NCI-H69 (cell line): ENCODE measurements around the gene GSDMA.

Source experiments
- DNase-seq: peaks from one replicate; lab custom pipeline; 2025; lab: John Stamatoyannopoulos, UW

Gene GSDMA

GRCh38 chr17:39960524-39961041 is 2.2 kb upstream of the GSDMA start:
- DNase-seq: peak; percentile 9

GRCh38 chr17:39963829-39964228 is 1.0 kb downstream of the GSDMA start:
- DNase-seq: no peak

- no peak for DNase-seq
Observed at GRCh38 chr17:39965017-39965699, 2.4 kb downstream of the GSDMA start.

GRCh38 chr17:39966771-39967170 is 4.0 kb downstream of the GSDMA start:
- no peak for DNase-seq

GRCh38 chr17:39968761-39969160 is 6.0 kb downstream of the GSDMA start:
- DNase-seq: no peak

GRCh38 chr17:39969375-39969774 is 6.6 kb downstream of the GSDMA start:
- no peak for DNase-seq

DNA sequence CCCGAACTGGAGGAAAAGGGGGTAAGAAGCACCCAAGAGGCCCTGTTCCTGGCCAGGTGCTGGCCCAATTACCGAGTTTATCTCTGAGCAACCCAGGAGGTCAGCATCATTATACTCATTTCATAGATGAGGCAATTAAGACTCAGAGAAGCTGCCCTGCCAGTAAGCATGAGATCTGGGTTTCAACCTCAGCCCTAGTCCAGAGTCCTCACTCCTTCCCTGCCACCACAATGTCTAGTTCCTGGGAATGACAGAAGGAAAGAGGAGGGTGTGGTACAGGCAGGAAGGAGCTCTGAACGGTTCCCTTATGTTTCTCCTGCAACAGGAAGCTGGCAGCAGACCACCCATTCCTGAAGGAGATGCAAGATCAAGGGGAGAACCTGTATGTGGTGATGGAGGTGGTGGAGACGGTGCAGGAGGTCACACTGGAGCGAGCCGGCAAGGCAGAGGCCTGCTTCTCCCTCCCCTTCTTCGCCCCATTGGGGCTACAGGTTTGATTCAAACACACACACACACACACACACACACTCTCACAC is 7.4 kb downstream of the GSDMA start:
- no peak for DNase-seq

- DNase-seq: no peak
Observed at GRCh38 chr17:39971076-39971603, 8.3 kb downstream of the GSDMA start.

- DNase-seq: no peak
Observed at GRCh38 chr17:39972271-39972670, 9.5 kb downstream of the GSDMA start.

DNA sequence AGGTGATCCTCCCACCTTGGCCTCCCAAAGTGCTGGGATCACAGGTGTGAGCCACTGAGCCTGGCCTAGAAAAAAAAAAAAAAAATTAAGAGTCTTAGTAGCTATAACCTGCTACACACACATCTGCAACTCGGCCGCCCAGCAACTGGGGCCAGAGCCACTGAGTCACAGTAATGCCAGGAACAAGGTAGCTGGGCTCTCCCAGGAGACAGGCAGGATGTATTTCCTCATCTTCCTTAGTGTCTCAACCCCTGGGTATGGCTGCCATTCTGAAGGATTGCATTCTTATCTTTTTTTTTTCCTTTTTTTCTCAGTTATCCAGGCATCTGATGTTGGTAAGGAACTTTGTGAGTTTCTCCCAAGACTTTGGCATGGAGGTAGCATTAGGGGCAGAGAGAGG is 10.7 kb downstream of the GSDMA start:
- DNase-seq: no peak

- DNase-seq: no peak
Observed at GRCh38 chr17:39974433-39974832, 11.6 kb downstream of the GSDMA start.

GRCh38 chr17:39975801-39976200 is 13.0 kb downstream of the GSDMA start:
- DNase-seq: no peak

GRCh38 chr17:39979016-39979670 is 16.3 kb downstream of the GSDMA start:
- DNase-seq: no peak

GRCh38 chr17:39979893-39980350 is 17.1 kb downstream of the GSDMA start:
- peak; percentile 53 for DNase-seq

DNA sequence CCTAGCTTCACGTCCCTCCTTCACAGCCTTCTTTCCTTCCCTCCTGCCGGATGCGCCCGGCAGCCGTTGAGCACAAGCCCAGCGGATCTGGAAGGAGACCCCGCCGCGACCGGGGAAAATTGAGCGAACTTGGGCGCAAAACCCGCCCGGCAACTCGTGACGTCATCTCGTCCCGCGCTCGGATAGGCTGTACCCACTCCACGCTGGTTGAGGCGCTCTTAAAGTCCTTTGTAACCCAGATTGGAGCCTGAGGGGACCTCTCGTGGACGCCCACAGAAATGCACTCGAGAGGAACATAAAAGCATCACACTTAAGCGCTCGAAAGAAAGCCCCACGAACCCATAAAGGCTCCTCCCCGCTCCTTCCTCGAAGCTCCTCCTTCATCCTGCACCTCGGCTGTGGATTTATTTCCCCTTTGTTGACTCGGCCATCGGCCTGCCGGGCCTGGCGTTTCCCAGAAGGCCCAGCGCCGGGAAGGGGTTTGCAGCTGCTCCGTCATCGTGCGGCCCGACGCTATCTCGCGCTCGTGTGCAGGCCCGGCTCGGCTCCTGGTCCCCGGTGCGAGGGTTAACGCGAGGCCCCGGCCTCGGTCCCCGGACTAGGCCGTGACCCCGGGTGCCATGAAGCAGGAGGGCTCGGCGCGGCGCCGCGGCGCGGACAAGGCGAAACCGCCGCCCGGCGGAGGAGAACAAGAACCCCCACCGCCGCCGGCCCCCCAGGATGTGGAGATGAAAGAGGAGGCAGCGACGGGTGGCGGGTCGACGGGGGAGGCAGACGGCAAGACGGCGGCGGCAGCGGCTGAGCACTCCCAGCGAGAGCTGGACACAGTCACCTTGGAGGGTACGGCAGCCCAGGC is 17.8 kb downstream of the GSDMA start, which contains the start of gene PSMD3:
PSMD3 (plus strand) TSS at position 457 of the 856 bp plus-strand sequence; CDS start at position 621, 164 bp downstream.
- peak; percentile 97 for DNase-seq

GRCh38 chr17:39981207-39981741 is 18.5 kb downstream of the GSDMA start:
- no peak for DNase-seq

- no peak for DNase-seq
Observed at GRCh38 chr17:39981766-39982375, 19.1 kb downstream of the GSDMA start.

DNA sequence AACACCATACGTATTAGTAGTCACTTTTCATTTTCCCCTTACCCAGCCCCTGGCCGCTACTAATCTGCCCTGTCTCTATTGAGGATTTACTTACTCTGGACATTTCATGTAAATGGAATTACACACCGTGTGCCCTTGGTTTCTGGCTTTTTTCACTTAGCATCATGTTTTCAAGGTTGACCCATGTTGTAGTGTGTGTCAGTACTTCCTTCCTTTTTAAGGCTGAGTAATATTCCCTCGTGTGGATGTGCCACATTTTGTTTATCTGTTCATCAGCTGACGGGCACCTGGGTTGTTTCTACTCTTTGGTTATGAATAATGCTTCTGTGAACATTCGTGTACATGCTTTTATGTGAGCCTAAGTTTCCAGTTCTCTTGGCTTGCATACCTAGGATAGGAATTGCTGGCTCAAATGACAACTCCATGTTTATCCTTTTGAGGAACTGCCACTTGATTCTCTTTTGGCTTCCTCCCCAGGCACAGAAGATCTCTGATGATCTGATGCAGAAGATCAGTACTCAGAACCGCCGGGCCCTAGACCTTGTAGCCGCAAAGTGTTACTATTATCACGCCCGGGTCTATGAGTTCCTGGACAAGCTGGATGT is 25.5 kb downstream of the GSDMA start:
- DNase-seq: no peak

DNA sequence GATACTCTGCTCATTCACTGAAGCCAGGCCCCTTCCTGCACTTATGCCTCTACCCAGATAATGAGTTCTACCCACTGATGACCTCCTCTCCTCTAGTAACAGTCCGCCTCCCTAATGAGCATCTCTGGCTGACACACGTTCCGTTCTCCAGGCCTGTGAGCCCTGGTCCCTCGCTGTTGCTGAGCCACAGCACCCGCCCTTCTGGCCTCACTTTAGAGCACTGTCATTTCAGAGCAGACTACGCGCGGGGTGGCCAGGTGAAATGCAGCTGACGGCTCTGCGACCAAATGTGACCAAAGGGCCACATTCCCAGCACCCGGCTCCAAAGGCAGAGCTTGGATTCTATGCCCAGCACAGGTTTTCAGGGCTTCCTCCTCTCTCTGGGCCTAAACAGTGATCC is 31.6 kb downstream of the GSDMA start:
- no peak for DNase-seq

DNA sequence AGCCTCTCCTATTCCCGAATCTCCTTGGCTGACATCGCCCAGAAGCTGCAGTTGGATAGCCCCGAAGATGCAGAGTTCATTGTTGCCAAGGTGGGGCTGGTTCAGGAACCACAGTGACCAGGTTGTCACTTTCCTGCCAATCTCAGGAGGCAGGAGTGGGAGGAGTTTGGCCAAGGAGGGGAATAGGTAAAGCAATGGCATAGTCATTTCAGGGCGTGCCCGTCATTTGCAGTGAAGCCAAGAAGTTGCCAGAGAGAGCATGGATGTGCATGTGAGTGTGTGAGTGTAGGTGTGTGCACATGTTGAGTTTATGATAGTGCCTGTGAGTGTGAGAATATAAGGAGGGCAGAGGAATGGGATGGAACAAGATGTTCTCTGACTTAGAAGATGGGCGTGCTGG is 32.6 kb downstream of the GSDMA start:
- DNase-seq: no peak

DNA sequence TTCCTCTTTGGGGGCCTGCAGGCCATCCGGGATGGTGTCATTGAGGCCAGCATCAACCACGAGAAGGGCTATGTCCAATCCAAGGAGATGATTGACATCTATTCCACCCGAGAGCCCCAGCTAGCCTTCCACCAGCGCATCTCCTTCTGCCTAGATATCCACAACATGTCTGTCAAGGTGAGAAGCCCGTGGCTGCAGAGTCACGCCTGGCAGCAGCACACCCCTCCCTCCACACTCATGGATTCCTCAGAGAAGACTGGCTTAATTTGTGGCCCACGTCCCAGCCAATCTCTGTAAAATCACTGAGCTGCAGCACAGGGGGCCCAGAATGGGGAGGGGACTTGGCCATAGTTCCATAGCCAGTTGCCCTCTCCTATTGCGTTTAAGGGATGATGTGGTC is 33.4 kb downstream of the GSDMA start:
- DNase-seq: no peak
